K562 (cell line): ENCODE results near the gene RIIAD1. TPM values are rescaled to one million over a fixed set of nuclear protein-coding genes. Genes with fewer than 3 reads are reported as not detected.
A peak's percentile ranks its signal among the peaks of the same experiment; 100 is the strongest.

ENCODE experiments used
- BRCA1 ChIP-seq, 2 experiments: fragments of 450-650 bp in 1 of 2; sonication (generic) in 1 of 2; formaldehyde crosslinking in 1 of 2; IDR thresholded peaks; 2 replicates each; pipeline versions ENCODE4 v1.5.0 to v1.6.1; 2017 to 2020; ENCODE audit warnings: mild to moderate bottlenecking in 1 of 2, missing genetic modification reagents in 1 of 2
- CBFA2T3 ChIP-seq: fragments of 450-650 bp; IDR thresholded peaks from 2 replicates; pipeline ENCODE4 v1.6.1; 2017
- CBX1 ChIP-seq: sonication (generic); IDR thresholded peaks from 2 replicates; pipeline ENCODE4 v1.6.1; 2016; ENCODE audit warnings: antibody characterized with exemption, low read depth, mild to moderate bottlenecking
- CHAMP1 ChIP-seq: fragments of 450-650 bp; IDR thresholded peaks from 2 replicates; pipeline ENCODE4 v1.6.1; 2016; ENCODE audit warnings: mild to moderate bottlenecking
- ELF2 ChIP-seq: fragments of 250-450 bp; sonication (Bioruptor Pico); IDR thresholded peaks from 2 replicates; pipeline ENCODE4 v1.5.0; 2021; ENCODE audit warnings: mild to moderate bottlenecking
- ETV1 ChIP-seq: fragments of 450-650 bp; conservative IDR thresholded peaks from 2 replicates; pipeline ENCODE4 v1.6.1; 2016; ENCODE audit warnings: missing genetic modification characterization, control low read depth, low read depth, missing compliant biosample characterization
- FOXM1 ChIP-seq, 2 experiments: fragments of 450-650 bp in 1 of 2; sonication (generic) in 1 of 2; formaldehyde crosslinking in 1 of 2; IDR thresholded peaks; 2 replicates each; pipeline versions ENCODE4 v1.6.1 to v1.9.0; 2017 to 2022; ENCODE audit warnings: low read depth in 2 of 2, mild to moderate bottlenecking in 2 of 2, missing genetic modification reagents in 1 of 2, moderate library complexity in 1 of 2
- GABPA ChIP-seq: fragments of 200-800 bp; sonication (Bioruptor generic); conservative IDR thresholded peaks from 2 replicates; pipeline ENCODE4 v1.6.1; 2016; ENCODE audit warnings: low read depth, missing genetic modification characterization, missing compliant biosample characterization
- KAT7 ChIP-seq: sonication (generic); formaldehyde crosslinking; IDR thresholded peaks from 2 replicates; pipeline ENCODE4 v1.8.0; 2022; ENCODE audit warnings: missing genetic modification reagents, mild to moderate bottlenecking, borderline replicate concordance
- NCOA2 ChIP-seq, 2 experiments: fragments of 450-650 bp; IDR thresholded peaks; 2 replicates each; pipeline ENCODE4 v1.6.1; 2018; ENCODE audit warnings: mild to moderate bottlenecking in 2 of 2, moderate library complexity in 1 of 2; ENCODE audit not compliant: partially characterized antibody in 2 of 2
- NONO ChIP-seq, 2 experiments: fragments of 200-400 bp in 1 of 2; fragments of 450-650 bp in 1 of 2; formaldehyde crosslinking in 1 of 2; IDR thresholded peaks; 2 replicates each; pipeline ENCODE4 v1.6.1; 2017; ENCODE audit warnings: low read depth in 2 of 2, mild to moderate bottlenecking in 2 of 2, moderate library complexity in 2 of 2, low read length in 1 of 2
- PHTF2 ChIP-seq: fragments of 250-450 bp; sonication (Bioruptor Pico); IDR thresholded peaks from 2 replicates; pipeline ENCODE4 v1.5.0; 2021; ENCODE audit warnings: mild to moderate bottlenecking
- POLR3A ChIP-seq: IDR thresholded peaks from 2 replicates; pipeline ENCODE4 v1.6.1; 2011; ENCODE audit warnings: borderline replicate concordance, mild to moderate bottlenecking, moderate library complexity; ENCODE audit not compliant: insufficient read length, insufficient read depth; ENCODE audit errors: extremely low read depth
- PTTG1 ChIP-seq: fragments of 450-650 bp; IDR thresholded peaks from 2 replicates; pipeline ENCODE4 v1.6.1; 2016; ENCODE audit warnings: low read depth, mild to moderate bottlenecking, missing genetic modification characterization, missing compliant biosample characterization
- RNF2 ChIP-seq: sonication (generic); IDR thresholded peaks from 2 replicates; pipeline ENCODE4 v1.6.1; 2016
- RUNX1 ChIP-seq: sonication (generic); IDR thresholded peaks from 2 replicates; pipeline ENCODE4 v1.6.1; 2016; ENCODE audit warnings: antibody characterized with exemption, low read depth
- SMAD3 ChIP-seq: fragments of 450-650 bp; formaldehyde crosslinking; conservative IDR thresholded peaks from 2 replicates; pipeline ENCODE4 v1.4.0; 2020; ENCODE audit warnings: mild to moderate bottlenecking
- SP1 ChIP-seq: sonication (generic); formaldehyde crosslinking; IDR thresholded peaks from 2 replicates; pipeline ENCODE4 v1.8.1; 2022; ENCODE audit warnings: mild to moderate bottlenecking, missing genetic modification reagents
- U2AF1 ChIP-seq: fragments of 200-400 bp; formaldehyde crosslinking; optimal IDR thresholded peaks from 2 replicates; pipeline ENCODE3; 2017; ENCODE audit warnings: mild to moderate bottlenecking, low read depth, low read length, moderate library complexity
- ZMIZ1 ChIP-seq, 2 experiments: fragments of 150-350 bp in 1 of 2; IDR thresholded peaks; 2 replicates each; pipeline ENCODE4 v1.6.1; 2012 to 2016; ENCODE audit warnings: low read depth in 2 of 2, low read length in 2 of 2, mild to moderate bottlenecking in 1 of 2, moderate library complexity in 1 of 2
- ZNF174 ChIP-seq: fragments of 250-450 bp; sonication (Bioruptor Pico); IDR thresholded peaks from 2 replicates; pipeline ENCODE4 v1.4.0; 2020; ENCODE audit warnings: mild to moderate bottlenecking
- ZNF764 ChIP-seq: fragments of 250-450 bp; sonication (Bioruptor Pico); IDR thresholded peaks from 2 replicates; pipeline ENCODE4 v1.4.0; 2020; ENCODE audit warnings: low read depth, mild to moderate bottlenecking, moderate library complexity
- ZSCAN29 ChIP-seq: fragments of 450-650 bp; IDR thresholded peaks from 2 replicates; pipeline ENCODE4 v1.6.1; 2017
- polyA plus RNA-seq, 8 experiments: library from polyadenylated mRNA; depleted of rRNA in 4 of 8; stranded (reverse) in 5 of 8; unstranded in 3 of 8; fragments of >200 nt; fragmentation: Nextera tagmentation in 2 of 8; fragmentation: Illumina TruSeq in 1 of 8; extraction: Ambion mirVana in 2 of 8; extraction: Trizol in 1 of 8; gene quantifications; 2 replicates each; pipeline versions ENCODE4 v1.2.1 to v1.2.3, GENCODE V29; 2011 to 2014; ENCODE audit warnings: inconsistent platforms in 1 of 8, missing spikeins in 1 of 8
- total RNA-seq, 7 experiments: library from RNA; depleted of rRNA in 6 of 7; stranded (reverse); fragments of >200 nt in 6 of 7; fragmentation: Illumina TruSeq in 2 of 7; extraction: Trizol in 2 of 7; gene quantifications; 2 replicates each; pipeline versions ENCODE4 v1.2.1 to v1.2.3, GENCODE V29; 2011 to 2021; ENCODE audit warnings: low replicate concordance in 1 of 7

RIIAD1 gene
- total and polyA plus RNA-seq, 9 of the 15 experiments (the other 6 are each of a cell fraction or from before 2014, with no cell fraction given), result not detected

- TF ChIP-seq PTTG1 (tag) (no peak), U2AF1 (no peak), RNF2 (no peak), ELF2 (CRISPR knock-in tag) (no peak), SMAD3 (CRISPR knock-in tag) (no peak), ZMIZ1 (IDR thresholded peaks at IDR 0.05; ENCODE audit: low read depth in 2 of 2, low read length in 2 of 2) (no peak), RUNX1 (no peak), ETV1 (tag) (no peak; the same call in 1 of the 2 replicates), NCOA2 (IDR thresholded peaks at IDR 0.05; ENCODE audit: partially characterized antibody in 2 of 2) (peak in 1 of 2 experiments; percentile 100), NONO (IDR thresholded peaks at IDR 0.05; ENCODE audit: low read depth in 2 of 2, low read length in 1 of 2) (no peak), KAT7 (CRISPR knock-in tag) (no peak), PHTF2 (CRISPR knock-in tag) (no peak), CHAMP1 (peak; percentile 92), ZNF764 (CRISPR knock-in tag) (no peak), FOXM1 (IDR thresholded peaks at IDR 0.05; ENCODE audit: low read depth) (peak; percentile 73), FOXM1 (CRISPR knock-in tag; IDR thresholded peaks at IDR 0.05; ENCODE audit: low read depth) (no peak), POLR3A (no peak), SP1 (CRISPR knock-in tag) (peak; percentile 57), BRCA1 (IDR thresholded peaks at IDR 0.05) (no peak), BRCA1 (CRISPR knock-in tag; IDR thresholded peaks at IDR 0.05) (no peak), GABPA (tag) (no peak), ZSCAN29 (no peak), CBFA2T3 (peak; percentile 78), ZNF174 (no peak), CBX1 (no peak)
These were observed 4.3 kb upstream of the RIIAD1 start, which contains the start of gene CELF3 (continued) for GRCh38 chr1:151716771-151717631.
